Suppressor macrophage treated with lipopolysaccharide for 4 hours (primary cell): ENCODE measurements around the gene PLA2G4E.
A peak's percentile ranks its signal among the peaks of the same experiment; 100 is the strongest.

Experiments used
- DNase-seq: peaks from one replicate; pipeline ENCODE4 v3.0.0-alpha.2; 2020

The PLA2G4E gene

GRCh38 chr15:42020713-42021273, at the start of gene PLA2G4E:
Gene PLA2G4E (minus strand): TSS chr15:42021042. CDS start chr15:42021030, 12 bp downstream.
- no peak for DNase-seq

DNA sequence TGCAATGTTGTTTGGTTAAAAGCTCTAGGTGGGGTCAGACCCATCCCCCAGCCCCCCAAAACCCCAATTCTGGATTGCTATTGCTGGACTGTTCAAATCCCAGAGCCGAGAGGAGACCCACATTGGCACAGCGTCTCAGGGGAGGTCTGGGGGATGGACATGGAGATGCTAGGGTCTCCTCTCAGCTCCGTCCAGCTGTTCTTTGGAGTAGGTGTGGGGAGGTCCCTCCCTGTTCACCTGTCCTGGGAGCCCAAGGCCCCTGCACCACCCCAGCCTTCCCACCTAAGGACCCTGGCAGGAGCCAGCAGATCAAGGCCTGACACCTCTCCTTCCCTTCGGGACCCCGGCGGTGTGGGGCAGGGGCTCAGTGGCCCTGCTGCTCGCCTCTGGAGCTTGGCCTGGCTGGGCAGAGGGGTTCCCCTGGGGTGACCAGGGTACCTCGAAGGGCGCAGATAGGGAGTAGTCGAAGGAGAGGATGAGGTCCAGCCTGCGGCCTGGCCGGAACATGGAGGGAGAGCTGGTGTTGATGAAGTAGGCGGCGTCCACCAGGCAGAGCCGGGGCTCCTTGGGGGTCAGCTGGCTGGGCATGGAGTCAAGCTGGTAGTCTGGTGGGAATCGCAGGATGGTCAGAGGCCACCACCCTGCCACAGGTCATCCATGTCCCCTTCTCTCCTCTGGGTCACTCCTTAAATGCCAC, 49.6 kb upstream of the PLA2G4E start:
- no peak for DNase-seq

DNA sequence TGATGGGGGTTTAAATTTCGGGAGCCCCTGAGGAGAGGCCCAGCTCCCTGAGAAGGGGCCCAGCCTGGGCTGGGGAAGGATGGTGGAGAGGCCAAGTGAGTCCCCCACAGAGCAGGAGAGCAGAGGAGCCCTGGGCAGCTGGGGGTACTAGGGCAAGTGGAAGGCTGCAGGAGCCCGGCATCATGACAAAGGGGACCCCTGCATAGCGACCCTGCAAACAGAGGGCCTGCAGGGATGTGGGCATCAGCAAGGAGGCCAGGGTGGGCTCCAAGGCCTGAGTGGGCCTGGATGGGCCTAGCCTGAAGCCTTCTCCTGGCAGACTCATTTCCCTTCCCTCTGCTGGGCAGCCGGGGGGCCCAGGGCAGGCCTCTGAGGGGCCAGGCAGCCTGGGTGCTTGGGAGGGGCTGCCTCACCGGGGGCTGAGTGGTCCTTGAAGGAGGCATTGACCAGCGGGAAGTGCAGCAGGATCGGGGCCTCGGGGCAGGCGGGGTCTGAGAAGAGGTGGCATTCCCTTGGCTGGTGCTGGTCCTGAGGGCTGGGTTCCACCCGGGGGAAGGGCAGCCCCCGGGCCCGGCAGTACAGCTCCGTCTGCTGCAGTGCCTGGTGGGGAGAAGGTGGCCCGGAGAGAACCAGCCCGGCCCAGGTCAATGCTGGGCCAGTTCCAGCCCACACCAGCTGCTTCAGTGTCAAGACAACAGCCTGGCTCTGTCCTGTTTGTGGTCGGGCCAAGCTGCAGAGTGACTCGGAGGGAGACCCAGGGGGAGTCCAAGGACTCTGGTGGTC, 48.8 kb upstream of the PLA2G4E start:
- no peak for DNase-seq

GRCh38 chr15:42069025-42069424, 48.2 kb upstream of the PLA2G4E start:
- DNase-seq: no peak

GRCh38 chr15:42068601-42069000, 47.8 kb upstream of the PLA2G4E start:
- DNase-seq: no peak

GRCh38 chr15:42066764-42067415, 46.0 kb upstream of the PLA2G4E start:
- no peak for DNase-seq

- DNase-seq: no peak
Measured at GRCh38 chr15:42065468-42065867, 44.6 kb upstream of the PLA2G4E start.

DNA sequence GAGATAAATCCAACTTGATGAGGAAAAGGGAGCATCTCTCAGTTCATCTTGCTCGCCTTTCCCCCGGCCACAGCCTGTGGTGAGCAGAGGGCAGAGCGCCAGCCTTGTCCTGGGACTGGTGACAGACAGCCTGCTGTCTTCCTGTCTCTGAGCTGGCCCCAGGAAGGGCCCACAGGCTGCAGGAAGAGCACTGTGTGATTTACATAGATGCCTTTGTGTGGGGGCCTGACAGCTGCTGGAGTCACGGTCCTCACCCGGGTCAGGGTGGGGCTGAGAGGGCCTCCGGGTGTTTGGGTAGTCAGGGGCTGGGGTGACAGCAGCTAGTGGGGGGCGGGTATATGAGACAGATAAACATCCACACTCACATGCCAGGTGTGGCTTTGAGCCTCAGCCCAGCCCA, 44.2 kb upstream of the PLA2G4E start:
- DNase-seq: no peak

GRCh38 chr15:42064271-42064670, 43.4 kb upstream of the PLA2G4E start:
- DNase-seq: no peak

DNA sequence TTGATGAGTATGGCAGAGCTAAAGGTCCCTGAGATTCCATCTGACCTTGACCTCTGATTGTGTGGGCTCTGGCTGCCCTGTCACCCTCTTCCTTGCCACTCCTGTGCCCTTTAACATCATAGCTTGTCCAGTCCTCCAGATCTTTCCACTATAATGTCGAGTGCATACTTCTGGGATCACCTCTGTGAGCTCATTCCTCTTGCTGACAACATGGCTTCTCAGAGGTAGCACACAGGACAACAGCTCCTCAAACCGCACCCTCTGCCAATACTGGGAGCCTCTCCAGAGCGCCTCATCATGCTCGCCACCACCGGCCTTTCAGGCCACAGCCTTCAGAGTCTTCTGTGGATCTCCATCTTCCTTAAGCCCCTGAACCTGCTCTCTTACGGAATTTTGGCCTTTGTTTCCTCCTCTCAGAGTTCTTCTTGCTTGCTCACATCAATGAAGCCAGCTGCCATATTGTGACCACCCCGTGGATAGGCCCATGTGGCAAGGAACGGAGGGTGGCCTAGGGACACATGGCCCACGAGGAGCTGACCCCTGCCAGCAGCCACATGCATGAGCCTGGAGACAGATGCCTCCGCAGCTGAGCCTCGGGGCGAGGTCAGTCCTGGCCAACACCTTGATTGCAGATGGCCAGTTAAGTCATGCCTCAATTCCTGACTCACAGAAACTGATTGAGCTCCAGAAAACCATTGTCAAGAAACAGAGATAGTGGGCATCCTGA, 42.4 kb upstream of the PLA2G4E start:
- DNase-seq: no peak

- no peak for DNase-seq
Measured at GRCh38 chr15:42062284-42062806, 41.5 kb upstream of the PLA2G4E start.

DNA sequence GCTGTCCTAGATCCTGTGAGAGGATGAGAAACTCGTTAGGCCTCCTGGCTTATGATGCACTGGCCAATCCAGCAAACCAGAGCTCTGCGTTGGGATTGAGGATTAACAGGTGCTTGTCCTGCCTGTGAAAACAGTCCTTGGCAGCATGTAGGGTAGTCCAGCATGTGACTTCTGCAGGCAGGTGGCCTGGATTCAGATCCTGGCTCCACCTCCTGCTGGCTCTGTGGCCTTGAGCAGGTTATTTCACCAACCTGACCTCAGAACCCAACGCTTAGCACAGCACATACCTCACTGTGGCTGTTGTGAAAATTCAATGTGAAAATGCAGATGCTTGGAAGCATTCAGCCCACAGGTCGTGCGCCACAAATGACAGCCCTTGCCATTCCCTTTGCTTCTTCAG, 40.0 kb upstream of the PLA2G4E start:
- DNase-seq: no peak

GRCh38 chr15:42060477-42060763, 39.6 kb upstream of the PLA2G4E start:
- DNase-seq: no peak

GRCh38 chr15:42059661-42060476, 39.0 kb upstream of the PLA2G4E start:
- DNase-seq: peak; percentile 75

- DNase-seq: no peak
Measured at GRCh38 chr15:42058791-42059190, 37.9 kb upstream of the PLA2G4E start.

- no peak for DNase-seq
Measured at GRCh38 chr15:42057799-42058646, 37.2 kb upstream of the PLA2G4E start.

GRCh38 chr15:42056934-42057798, 36.3 kb upstream of the PLA2G4E start:
- peak; percentile 76 for DNase-seq

DNA sequence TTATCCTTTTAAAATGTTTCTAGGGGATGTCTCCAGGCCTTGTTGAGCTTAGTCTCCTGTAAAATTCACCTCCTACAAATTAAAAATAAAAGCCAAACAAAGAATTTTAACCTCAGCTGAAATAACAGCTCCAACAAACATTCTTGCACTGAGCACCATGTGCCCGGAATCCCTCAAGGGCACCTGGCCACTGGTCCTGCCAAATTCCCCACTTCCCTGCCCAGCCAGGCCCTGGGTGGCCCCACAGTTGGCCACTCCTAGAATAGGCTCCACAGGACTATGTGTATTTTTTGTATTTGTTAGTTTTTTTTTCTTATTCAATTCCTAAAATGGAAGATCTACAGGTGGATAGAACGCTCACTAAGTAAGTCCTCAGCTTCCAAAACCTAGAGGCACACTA, 33.1 kb upstream of the PLA2G4E start:
- DNase-seq: no peak

- DNase-seq: no peak
Measured at GRCh38 chr15:42053010-42053409, 32.2 kb upstream of the PLA2G4E start.
